Pericardium fibroblast (primary cell): ENCODE results near the gene GATA3. TPM values are rescaled to one million over a fixed set of nuclear protein-coding genes. Genes with fewer than 3 reads are reported as not detected.

Source experiments
- total RNA-seq: library from RNA; depleted of rRNA; stranded (reverse); fragments of >200 nt; gene quantifications from 2 replicates; pipeline ENCODE4 v1.2.3, GENCODE V29; 2015

Gene GATA3
- 0.35 TPM in 1 of 2 replicates, not detected in the other for total RNA-seq

DNA sequence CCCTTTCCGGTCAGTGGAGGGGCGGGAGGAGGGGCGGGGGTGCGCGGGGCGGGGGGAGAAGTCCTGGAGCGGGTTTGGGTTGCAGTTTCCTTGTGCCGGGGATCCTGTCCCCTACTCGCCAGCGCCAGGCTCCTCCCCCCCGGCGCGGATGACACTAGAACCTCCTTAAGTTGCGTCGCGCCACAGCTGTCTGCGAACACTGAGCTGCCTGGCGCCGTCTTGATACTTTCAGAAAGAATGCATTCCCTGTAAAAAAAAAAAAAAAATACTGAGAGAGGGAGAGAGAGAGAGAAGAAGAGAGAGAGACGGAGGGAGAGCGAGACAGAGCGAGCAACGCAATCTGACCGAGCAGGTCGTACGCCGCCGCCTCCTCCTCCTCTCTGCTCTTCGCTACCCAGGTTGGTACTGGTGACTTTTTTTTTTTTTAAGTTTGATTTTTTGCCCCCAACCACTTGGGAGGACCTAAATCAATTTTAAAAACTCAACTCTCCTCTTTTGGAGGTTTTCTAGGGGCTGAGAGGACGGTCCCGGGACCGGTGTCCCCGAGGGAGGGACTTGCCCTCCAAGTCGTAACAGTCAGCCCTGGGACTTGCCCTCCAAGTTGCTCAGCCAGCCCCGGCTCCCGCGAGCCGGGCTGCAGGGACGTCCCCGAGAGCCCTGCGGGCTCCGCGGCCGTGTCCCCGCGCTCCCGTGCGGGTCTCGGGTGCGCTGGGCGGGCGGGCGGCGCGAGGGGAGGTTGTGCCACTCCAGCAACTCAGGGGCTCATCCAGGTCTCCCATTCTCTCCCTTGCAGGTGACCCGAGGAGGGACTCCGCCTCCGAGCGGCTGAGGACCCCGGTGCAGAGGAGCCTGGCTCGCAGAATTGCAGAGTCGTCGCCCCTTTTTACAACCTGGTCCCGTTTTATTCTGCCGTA, at the start of gene GATA3:
Gene GATA3, plus strand, starts transcription at position 195 of the 914 bp plus-strand sequence. CDS start 968 bp downstream, outside the sequence.

Other genes with a start within 250 kb of the GATA3 start
- 1.9 and 2.2 TPM in 2 replicates for gene TAF3, start 236.2 kb upstream of the GATA3 start, total RNA-seq